Type B pancreatic cell (in vitro differentiated cells): Measurements from ENCODE around the gene CNNM2. TPM values are rescaled to one million over a fixed set of nuclear protein-coding genes. Genes with fewer than 3 reads are reported as not detected.

Source experiments
- DNase-seq: peaks from one replicate; pipeline ENCODE4 v3.0.0; 2021; ENCODE audit warnings: mixed read lengths; ENCODE audit not compliant: unreplicated experiment; ENCODE audit errors: extremely low spot score
- H3K27ac Mint-ChIP-seq: 2 replicates; pipeline ENCODE4 v1.8.0; 2021; ENCODE audit warnings: mild to moderate bottlenecking, mixed read lengths
- H3K27me3 Mint-ChIP-seq: 2 replicates; pipeline ENCODE4 v1.8.0; 2021; ENCODE audit warnings: mixed read lengths
- H3K36me3 Mint-ChIP-seq: 2 replicates; pipeline ENCODE4 v1.8.0; 2021; ENCODE audit warnings: mixed read lengths
- H3K4me1 Mint-ChIP-seq: one replicate; pipeline ENCODE4 v1.8.0; 2021; ENCODE audit warnings: mixed read lengths; ENCODE audit not compliant: unreplicated experiment
- H3K4me3 Mint-ChIP-seq: 2 replicates; pipeline ENCODE4 v1.8.0; 2021; ENCODE audit warnings: mild to moderate bottlenecking, mixed read lengths
- H3K9me3 Mint-ChIP-seq: 2 replicates; pipeline ENCODE4 v1.8.0; 2021; ENCODE audit warnings: mixed read lengths
- CTCF ChIP-seq: fragments of 200-600 bp; sonication (generic); conservative IDR thresholded peaks from 2 replicates; pipeline ENCODE4 v1.5.0; 2021; ENCODE audit warnings: antibody characterized with exemption, mild to moderate bottlenecking
- total RNA-seq: library from RNA; stranded (reverse); gene quantifications from 2 replicates; pipeline ENCODE4 v1.2.1, GENCODE V29; 2021; ENCODE audit warnings: low replicate concordance

Gene CNNM2
- total RNA-seq, 1 donor from 2014 or later = 9.8 TPM

DNA sequence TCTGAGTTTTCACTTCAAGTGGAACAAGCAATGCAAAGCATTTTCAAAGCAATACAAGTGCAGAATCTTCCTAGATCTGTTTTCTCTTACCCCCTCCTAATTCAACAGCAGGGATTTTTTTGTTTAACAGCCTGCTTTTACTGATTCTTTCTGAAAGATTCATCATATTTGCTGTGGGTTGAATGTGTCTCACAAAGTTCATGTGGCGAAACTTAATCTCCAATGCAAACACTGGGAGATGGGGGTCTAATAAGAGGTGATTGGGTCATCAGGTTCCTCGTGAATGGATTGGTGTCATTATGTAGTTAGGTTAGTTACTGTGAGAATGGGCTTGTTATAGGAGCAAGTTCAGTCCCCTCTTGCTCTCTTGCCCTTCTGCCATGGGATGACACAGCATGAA lies 107.6 kb downstream of the CNNM2 start:
- DNase-seq = no peak
- H3K36me3 Mint-ChIP-seq = peaks cover 7% of the 10 kb centered on the region
- TF ChIP-seq CTCF = no peak
- peaks cover 10% of the 10 kb centered on the region for H3K4me1 Mint-ChIP-seq
- no peaks in the 10 kb centered on the region for H3K27me3 Mint-ChIP-seq
- H3K4me3 Mint-ChIP-seq = no peak overlapping the region
- H3K9me3 Mint-ChIP-seq = no peaks in the 10 kb centered on the region
- no peak overlapping the region for H3K27ac Mint-ChIP-seq

DNA sequence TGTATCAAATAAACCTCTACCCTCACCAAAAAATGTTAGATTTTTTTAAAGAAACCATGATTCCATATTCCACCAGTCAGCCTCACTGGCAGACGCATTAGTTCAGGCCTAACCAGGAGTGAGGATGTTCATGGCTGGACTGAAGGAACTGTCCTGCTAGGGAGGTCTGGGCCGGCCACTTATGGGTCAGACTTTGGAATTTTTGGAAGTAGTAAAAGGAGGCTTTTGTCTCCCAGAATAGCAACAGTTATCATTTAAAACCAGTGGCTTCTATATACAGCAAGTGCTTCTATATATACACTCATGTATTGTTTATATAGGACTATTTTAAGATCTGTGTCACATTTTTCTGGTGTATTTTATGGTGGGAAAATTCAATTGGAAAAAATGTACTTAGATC lies 120.5 kb downstream of the CNNM2 start:
- no peak for DNase-seq
- Mint-ChIP-seq H3K9me3 (no peaks in the 10 kb centered on the region), H3K27ac (no peak overlapping the region), H3K36me3 (no peaks in the 10 kb centered on the region), H3K4me3 (no peak overlapping the region), H3K4me1 (peaks cover 9% of the 10 kb centered on the region), H3K27me3 (no peaks in the 10 kb centered on the region)
- TF ChIP-seq CTCF = no peak

DNA sequence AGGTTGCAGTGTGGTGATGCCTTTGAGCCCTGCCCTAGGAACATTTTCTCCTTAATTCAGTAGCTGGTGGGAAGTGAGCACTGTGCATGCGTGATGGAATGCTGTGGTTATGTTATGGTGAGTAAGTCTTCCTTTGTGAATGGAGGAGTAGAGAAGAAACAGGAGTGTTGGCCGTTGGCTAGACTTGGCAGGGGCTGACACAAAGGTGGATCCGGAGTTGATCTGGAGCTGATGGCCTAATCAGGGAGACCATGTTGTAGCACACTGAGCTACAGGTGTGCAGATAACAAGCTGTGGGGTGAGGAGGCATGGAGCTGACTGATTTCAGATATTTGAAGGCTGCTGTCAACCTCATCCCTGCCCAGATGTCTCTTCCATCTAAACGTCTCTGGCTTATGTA lies 122.3 kb downstream of the CNNM2 start:
- Mint-ChIP-seq H3K36me3 (no peaks in the 10 kb centered on the region), H3K27me3 (no peaks in the 10 kb centered on the region), H3K4me1 (peaks cover 9% of the 10 kb centered on the region), H3K4me3 (no peak overlapping the region), H3K9me3 (no peaks in the 10 kb centered on the region), H3K27ac (no peak overlapping the region)
- TF ChIP-seq CTCF = no peak
- no peak for DNase-seq

GRCh38 chr10:103041391-103041790 lies 123.3 kb downstream of the CNNM2 start:
- DNase-seq = no peak
- no peak overlapping the region for H3K27ac Mint-ChIP-seq
- no peak for TF ChIP-seq CTCF
- peaks cover 9% of the 10 kb centered on the region for H3K4me1 Mint-ChIP-seq
- no peaks in the 10 kb centered on the region for H3K27me3 Mint-ChIP-seq
- H3K9me3 Mint-ChIP-seq = no peaks in the 10 kb centered on the region
- no peak overlapping the region for H3K4me3 Mint-ChIP-seq
- no peaks in the 10 kb centered on the region for H3K36me3 Mint-ChIP-seq

GRCh38 chr10:103042129-103042528 lies 124.0 kb downstream of the CNNM2 start:
- H3K4me1 Mint-ChIP-seq = peaks cover 9% of the 10 kb centered on the region
- H3K27me3 Mint-ChIP-seq = no peaks in the 10 kb centered on the region
- H3K36me3 Mint-ChIP-seq = no peaks in the 10 kb centered on the region
- TF ChIP-seq CTCF = no peak
- no peak for DNase-seq
- no peak overlapping the region for H3K27ac Mint-ChIP-seq
- no peak overlapping the region for H3K4me3 Mint-ChIP-seq
- H3K9me3 Mint-ChIP-seq = no peaks in the 10 kb centered on the region

DNA sequence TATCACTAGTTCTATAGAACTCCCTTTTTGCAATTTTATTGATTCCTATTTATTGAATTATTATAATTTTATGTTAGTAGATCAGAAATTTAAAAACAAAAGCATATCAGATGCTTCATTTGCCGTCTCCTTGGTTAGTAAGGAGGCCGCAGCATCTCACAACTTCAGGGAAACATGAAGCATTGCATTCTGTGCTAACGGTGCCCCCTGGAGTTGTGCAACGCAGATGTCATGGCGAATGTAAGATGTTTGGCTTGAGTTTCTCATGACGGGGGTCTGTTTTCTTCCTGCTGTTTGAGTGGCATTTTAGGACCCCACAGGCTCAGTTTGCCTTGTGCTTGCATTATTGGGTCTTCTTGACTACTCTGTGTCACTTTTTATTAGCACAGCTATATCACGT lies 124.8 kb downstream of the CNNM2 start:
- Mint-ChIP-seq H3K36me3 (no peaks in the 10 kb centered on the region), H3K9me3 (no peaks in the 10 kb centered on the region), H3K27me3 (no peaks in the 10 kb centered on the region), H3K4me1 (peaks cover 9% of the 10 kb centered on the region), H3K27ac (no peak overlapping the region), H3K4me3 (no peak overlapping the region)
- peak; percentile 42 for TF ChIP-seq CTCF
- DNase-seq = no peak
